Brain microvascular endothelial cell (primary cell): ENCODE data around the gene KCNJ2.

Experiments used
- DNase-seq: peaks from one replicate; pipeline ENCODE4 v3.0.0-alpha.2; 2020
- H3K27ac ChIP-seq: fragments of 250-450 bp; sonication (Bioruptor Pico); 2 replicates; pipeline ENCODE4 v1.5.1; 2020; ENCODE audit warnings: mild to moderate bottlenecking, moderate library complexity
- H3K27me3 ChIP-seq: fragments of 250-450 bp; sonication (Bioruptor Pico); replicated peaks from 2 replicates; pipeline ENCODE4 v1.5.1; 2020; ENCODE audit warnings: mild to moderate bottlenecking
- H3K36me3 ChIP-seq: fragments of 250-450 bp; sonication (Bioruptor Pico); replicated peaks from 2 replicates; pipeline ENCODE4 v1.5.1; 2020; ENCODE audit warnings: mild to moderate bottlenecking
- H3K4me3 ChIP-seq: 2 replicates; pipeline ENCODE4 v1.5.1; 2011; ENCODE audit warnings: low read depth, mild to moderate bottlenecking, control low read depth, low read length, moderate library complexity
- in situ Hi-C: cut with HindIII; loops from 2 replicates; pipeline ENCODE4 v1.10.0; 2017; ENCODE audit warnings: low sequenced_read_pairs, low pct_ligation_motif_present
- TF ChIP-seq, protein P1 (sequence below): IDR thresholded peaks from 2 replicates; pipeline ENCODE4 v1.5.1; 2011; ENCODE audit warnings: low read depth, mild to moderate bottlenecking, moderate library complexity, low read length, control low read depth, inconsistent platforms; ENCODE audit errors: missing control alignments

Gene KCNJ2

GRCh38 chr17:70195091-70195490, 25.8 kb downstream of the KCNJ2 start:
- TF ChIP-seq, protein P1, sequence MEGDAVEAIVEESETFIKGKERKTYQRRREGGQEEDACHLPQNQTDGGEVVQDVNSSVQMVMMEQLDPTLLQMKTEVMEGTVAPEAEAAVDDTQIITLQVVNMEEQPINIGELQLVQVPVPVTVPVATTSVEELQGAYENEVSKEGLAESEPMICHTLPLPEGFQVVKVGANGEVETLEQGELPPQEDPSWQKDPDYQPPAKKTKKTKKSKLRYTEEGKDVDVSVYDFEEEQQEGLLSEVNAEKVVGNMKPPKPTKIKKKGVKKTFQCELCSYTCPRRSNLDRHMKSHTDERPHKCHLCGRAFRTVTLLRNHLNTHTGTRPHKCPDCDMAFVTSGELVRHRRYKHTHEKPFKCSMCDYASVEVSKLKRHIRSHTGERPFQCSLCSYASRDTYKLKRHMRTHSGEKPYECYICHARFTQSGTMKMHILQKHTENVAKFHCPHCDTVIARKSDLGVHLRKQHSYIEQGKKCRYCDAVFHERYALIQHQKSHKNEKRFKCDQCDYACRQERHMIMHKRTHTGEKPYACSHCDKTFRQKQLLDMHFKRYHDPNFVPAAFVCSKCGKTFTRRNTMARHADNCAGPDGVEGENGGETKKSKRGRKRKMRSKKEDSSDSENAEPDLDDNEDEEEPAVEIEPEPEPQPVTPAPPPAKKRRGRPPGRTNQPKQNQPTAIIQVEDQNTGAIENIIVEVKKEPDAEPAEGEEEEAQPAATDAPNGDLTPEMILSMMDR: no peak
- H3K4me3 ChIP-seq: no peak overlapping the region
- DNase-seq: no peak
- in situ Hi-C loops: no loop called here
- H3K27me3 ChIP-seq: no peaks in the 10 kb centered on the region
- H3K27ac ChIP-seq: no peak overlapping the region
- no peaks in the 10 kb centered on the region for H3K36me3 ChIP-seq

- no peaks in the 10 kb centered on the region for H3K27me3 ChIP-seq
- DNase-seq: no peak
- in situ Hi-C loops: no loop called here
- TF ChIP-seq, protein P1: no peak
- H3K27ac ChIP-seq: no peak overlapping the region
- no peak overlapping the region for H3K4me3 ChIP-seq
- H3K36me3 ChIP-seq: no peaks in the 10 kb centered on the region
Observed at GRCh38 chr17:70201872-70202419, 32.6 kb downstream of the KCNJ2 start.

GRCh38 chr17:70202840-70203239, 33.5 kb downstream of the KCNJ2 start:
- no peak for DNase-seq
- H3K36me3 ChIP-seq: no peaks in the 10 kb centered on the region
- H3K4me3 ChIP-seq: no peak overlapping the region
- TF ChIP-seq, protein P1: no peak
- no peaks in the 10 kb centered on the region for H3K27me3 ChIP-seq
- no peak overlapping the region for H3K27ac ChIP-seq
- in situ Hi-C loops: no loop called here

DNA sequence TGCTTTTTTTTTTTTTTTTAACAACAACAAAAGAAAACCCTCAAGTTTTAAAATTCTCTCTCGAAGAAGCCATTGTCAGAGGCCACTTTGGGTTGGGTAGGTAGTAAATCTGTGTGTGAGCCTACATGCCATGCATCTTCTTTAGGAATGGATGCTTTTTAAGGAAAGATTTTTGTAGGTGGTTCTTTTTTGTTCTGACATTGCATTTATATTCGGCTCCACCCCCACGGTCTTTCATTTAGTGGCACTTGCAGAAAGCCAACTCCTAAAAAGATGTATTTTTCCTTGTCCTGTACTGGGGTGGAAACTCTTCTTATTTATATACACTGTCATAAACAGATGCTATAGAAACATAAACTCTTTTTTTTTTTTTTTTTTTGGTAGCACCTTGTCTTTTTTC, 35.1 kb downstream of the KCNJ2 start:
- H3K4me3 ChIP-seq: no peak overlapping the region
- H3K27me3 ChIP-seq: no peaks in the 10 kb centered on the region
- TF ChIP-seq, protein P1: no peak
- no peak overlapping the region for H3K27ac ChIP-seq
- in situ Hi-C loops: no loop called here
- no peak for DNase-seq
- no peaks in the 10 kb centered on the region for H3K36me3 ChIP-seq

GRCh38 chr17:70205401-70205800, 36.1 kb downstream of the KCNJ2 start:
- no peak overlapping the region for H3K4me3 ChIP-seq
- no peak overlapping the region for H3K27ac ChIP-seq
- H3K27me3 ChIP-seq: no peaks in the 10 kb centered on the region
- no peaks in the 10 kb centered on the region for H3K36me3 ChIP-seq
- in situ Hi-C loops: no loop called here
- no peak for DNase-seq
- TF ChIP-seq, protein P1: no peak

DNA sequence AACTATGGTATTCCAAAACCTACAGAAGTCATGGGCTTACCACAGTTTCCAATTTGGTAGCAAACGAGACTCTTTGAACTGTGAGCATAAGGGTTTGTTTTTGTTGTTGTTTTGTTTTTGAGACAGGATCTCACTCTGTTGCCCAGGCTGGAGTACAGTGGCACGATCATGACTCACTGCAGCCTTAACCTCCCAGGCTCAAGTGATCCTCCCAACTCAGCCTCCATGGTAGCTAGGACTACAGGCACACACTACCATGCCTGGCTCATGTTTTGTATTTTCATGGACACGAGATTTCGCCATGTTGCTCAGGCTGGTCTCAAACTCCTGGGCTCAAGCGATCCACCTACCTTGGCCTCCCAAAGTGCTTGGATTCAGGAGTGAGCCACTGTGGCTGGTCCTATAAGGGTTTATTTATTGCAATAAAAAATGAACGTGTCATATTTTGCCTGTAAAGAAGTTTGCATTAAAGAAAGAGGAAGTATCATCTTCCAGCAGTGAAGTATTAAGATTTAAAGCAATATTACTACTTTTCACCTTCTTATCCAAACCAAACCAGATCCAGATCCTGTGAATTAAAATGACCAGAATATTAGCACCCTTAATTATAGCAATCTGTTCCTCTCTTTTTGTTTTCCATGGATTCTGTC, 37.2 kb downstream of the KCNJ2 start:
- Histone ChIP-seq H3K27ac (no peak overlapping the region), H3K4me3 (no peak overlapping the region), H3K27me3 (no peaks in the 10 kb centered on the region), H3K36me3 (no peaks in the 10 kb centered on the region)
- no peak for DNase-seq
- TF ChIP-seq, protein P1: no peak
- in situ Hi-C loops: no loop called here
